Esophagus muscularis mucosa (tissue), 4 donors: ENCODE data around the gene EEF2K. TPM values are rescaled to one million over a fixed set of nuclear protein-coding genes. Genes with fewer than 3 reads are reported as not detected.

Experiments
- DNase-seq: peaks from one replicate; pipeline ENCODE4 v3.0.0-alpha.2; 2017; ENCODE audit errors: extremely low spot score
- H3K27ac ChIP-seq, 4 donors: fragments of 200-600 bp; sonication (generic); replicated peaks in 1 of 4; 1 replicate in 3 of 4; 2 replicates in 1 of 4; pipeline ENCODE4 v1.5.1; 2016 to 2019; ENCODE audit warnings: mild to moderate bottlenecking in 1 of 4
- H3K27me3 ChIP-seq, 4 donors: fragments of 200-600 bp; sonication (generic); one replicate each; pipeline versions ENCODE4 v1.5.1 to v1.6.0; 2016 to 2019
- H3K36me3 ChIP-seq, 4 donors: fragments of 200-600 bp; sonication (generic); one replicate each; pipeline ENCODE4 v1.5.1; 2016 to 2019
- H3K4me1 ChIP-seq, 4 donors: fragments of 200-600 bp; sonication (generic); one replicate each; pipeline ENCODE4 v1.5.1; 2016 to 2019
- H3K4me3 ChIP-seq, 4 donors: fragments of 200-600 bp; sonication (generic); 1 replicate in 2 of 4; 2 replicates in 2 of 4; pipeline ENCODE4 v1.5.1; 2016 to 2019; ENCODE audit warnings: mild to moderate bottlenecking in 4 of 4, moderate library complexity in 1 of 4
- H3K9me3 ChIP-seq, 4 donors: fragments of 200-600 bp; sonication (generic); 1 replicate in 3 of 4; 2 replicates in 1 of 4; pipeline ENCODE4 v1.5.1; 2016 to 2019
- CTCF ChIP-seq, 3 experiments: fragments of 200-600 bp in 2 of 3; fragments of 450-650 bp in 1 of 3; sonication (generic) in 2 of 3; IDR thresholded peaks; one replicate each; pipeline ENCODE4 v1.5.1; 2017 to 2019; ENCODE audit warnings: antibody characterized with exemption in 3 of 3, mild to moderate bottlenecking in 2 of 3, moderate library complexity in 1 of 3
- EP300 ChIP-seq: sonication (generic); formaldehyde crosslinking; IDR thresholded peaks from one replicate; pipeline ENCODE4 v1.6.1; 2017; ENCODE audit warnings: antibody characterized with exemption
- POLR2A ChIP-seq: fragments of 450-650 bp; IDR thresholded peaks from one replicate; pipeline ENCODE4 v1.6.1; 2017; ENCODE audit warnings: antibody characterized with exemption, moderate library complexity, mild to moderate bottlenecking, low read depth
- POLR2AphosphoS5 ChIP-seq, 2 donors: sonication (generic); formaldehyde crosslinking; IDR thresholded peaks; one replicate each; pipeline ENCODE4 v1.6.1; 2017; ENCODE audit warnings: antibody characterized with exemption in 2 of 2
- WGBS: methylation state at CpG from one replicate; pipeline ENCODE4 v1.1.5; 2018; 5-methylcytosine and 5-hydroxymethylcytosine counted together
- intact Hi-C: fragments of 100-400 bp; cut with DNase I; formaldehyde crosslinking; loops from one replicate; pipeline ENCODE4 v1.15.1; 2023
- total RNA-seq, 4 donors: library from RNA; depleted of rRNA; stranded (reverse); fragments of >200 nt; gene quantifications; one replicate each; pipeline versions ENCODE4 v1.1.0 to v1.2.1, GENCODE V29; 2016

The EEF2K gene
- total RNA-seq, 4 donors from 2014 or later: 18.1 to 37.7 (median 31.6) TPM

- intact Hi-C loops: no loop called here
- Histone ChIP-seq H3K36me3 (peaks cover 71 to 100% (median 92%) of the 10 kb centered on the region in 4 donors), H3K27me3 (no peaks in the 10 kb centered on the region), H3K4me1 (no peaks in the 10 kb centered on the region), H3K27ac (no peak overlapping the region), H3K4me3 (no peak overlapping the region), H3K9me3 (no peaks in the 10 kb centered on the region)
- WGBS: 99% methylated on average over 15 of the region's 19 CpGs
- DNase-seq: no peak
- TF ChIP-seq POLR2AphosphoS5 (IDR thresholded peaks at IDR 0.05) (no peak), EP300 (no peak), POLR2A (no peak), CTCF (IDR thresholded peaks at IDR 0.05) (no peak)
Observed at GRCh38 chr16:22266546-22266945, 60.5 kb downstream of the EEF2K start.

- H3K36me3 ChIP-seq: peaks cover 60 to 100% (median 87%) of the 10 kb centered on the region in 4 donors
- intact Hi-C loops: no loop called here
Observed at GRCh38 chr16:22267764-22268163, 61.7 kb downstream of the EEF2K start.

GRCh38 chr16:22270525-22270924, 64.4 kb downstream of the EEF2K start:
- Histone ChIP-seq H3K4me3 (no peak overlapping the region), H3K27ac (no peak overlapping the region), H3K36me3 (peaks cover 56 to 100% (median 88%) of the 10 kb centered on the region in 4 donors), H3K9me3 (no peaks in the 10 kb centered on the region), H3K27me3 (no peaks in the 10 kb centered on the region), H3K4me1 (no peaks in the 10 kb centered on the region)
- WGBS: 91% methylated on average over 3 of the region's 3 CpGs
- TF ChIP-seq POLR2AphosphoS5 (IDR thresholded peaks at IDR 0.05) (no peak), POLR2A (no peak), CTCF (IDR thresholded peaks at IDR 0.05) (no peak), EP300 (no peak)
- DNase-seq: no peak
- intact Hi-C loops: no loop called here

More at GRCh38 chr16:22267764-22268163, 61.7 kb downstream of the EEF2K start:
- Histone ChIP-seq H3K27me3 (no peaks in the 10 kb centered on the region), H3K9me3 (no peaks in the 10 kb centered on the region), H3K4me3 (no peak overlapping the region), H3K4me1 (no peaks in the 10 kb centered on the region), H3K27ac (no peak overlapping the region)
- TF ChIP-seq POLR2A: no peak
- no peak for TF ChIP-seq EP300
- no peak for TF ChIP-seq POLR2AphosphoS5 (IDR thresholded peaks at IDR 0.05)
- TF ChIP-seq CTCF (IDR thresholded peaks at IDR 0.05): no peak
- no peak for DNase-seq
- WGBS: 80% methylated on average over 8 of the region's 8 CpGs

GRCh38 chr16:22272870-22273650, 67.0 kb downstream of the EEF2K start:
- H3K9me3 ChIP-seq: no peaks in the 10 kb centered on the region
- H3K27ac ChIP-seq: no peak overlapping the region
- 76% methylated on average over 8 of the region's 8 CpGs for WGBS
- no peaks in the 10 kb centered on the region for H3K4me1 ChIP-seq
- no peaks in the 10 kb centered on the region for H3K27me3 ChIP-seq
- no peak overlapping the region for H3K4me3 ChIP-seq
- intact Hi-C loops: no loop called here
- H3K36me3 ChIP-seq: peaks cover 58 to 100% (median 88%) of the 10 kb centered on the region in 4 donors
- no peak for DNase-seq
- no peak for TF ChIP-seq POLR2A
- TF ChIP-seq CTCF (IDR thresholded peaks at IDR 0.05): no peak
- TF ChIP-seq EP300: no peak
- no peak for TF ChIP-seq POLR2AphosphoS5 (IDR thresholded peaks at IDR 0.05)
